ENCODE results near the gene CDH24. TPM values are rescaled to one million over a fixed set of nuclear protein-coding genes. Genes with fewer than 3 reads are reported as not detected.

Gene CDH24
- total and polyA plus RNA-seq, 2 donors (not counting 3 experiments of a cell fraction or from before 2014, with no cell fraction given): 21.7 to 52.9 TPM

GRCh38 chr14:23054000-23054811, 3.1 kb downstream of the CDH24 start:
- peak; percentile 46 for FAIRE-seq
- no peak overlapping the region for H2AFZ ChIP-seq (ENCODE audit: low read depth, low read length)

More at GRCh38 chr14:23054000-23054811, 3.1 kb downstream of the CDH24 start:
- intact Hi-C loops (cut with micrococcal nuclease) (loop anchor here (10.0 kb wide), 1 partner anchor 229 kb away; the partner anchor contains the start of gene MRPL52), dilution Hi-C loops (cut with MboI; ENCODE audit: extremely low pct_ligation_motif_present, low sequenced_read_pairs) (no loop called here)
- Histone ChIP-seq H3K36me3 (ENCODE audit: control insufficient read depth in 2 of 2, extremely low read depth in 1 of 2, insufficient read depth in 2 of 2, low read length in 2 of 2) (peaks cover 4 to 20% of the 10 kb centered on the region in 2 experiments), H3K4me3 (replicated peaks in 1 of 3; ENCODE audit: insufficient read depth in 1 of 3, low read depth in 1 of 3, low read length in 3 of 3) (no peak overlapping the region), H3K4me1 (ENCODE audit: control insufficient read depth, extremely low read depth, insufficient read depth, low read length) (peaks cover 12% of the 10 kb centered on the region), H3K4me2 (ENCODE audit: insufficient read depth, low read length) (no peak overlapping the region), H3K9ac (replicated peaks; ENCODE audit: extremely low read depth, insufficient read depth, low read length) (no peak overlapping the region), H3K79me2 (ENCODE audit: control insufficient read depth, insufficient read depth, low read length) (no peaks in the 10 kb centered on the region), H3K9me3 (replicated peaks; ENCODE audit: control insufficient read depth, insufficient read depth, low read length) (no peaks in the 10 kb centered on the region), H3K27me3 (ENCODE audit: control insufficient read depth in 2 of 2, insufficient read depth in 2 of 2, low read length in 2 of 2) (no peaks in the 10 kb centered on the region), H3K9me1 (replicated peaks; ENCODE audit: control insufficient read depth, extremely low read depth, insufficient read depth, low read length) (no peaks in the 10 kb centered on the region), H4K20me1 (replicated peaks; ENCODE audit: control insufficient read depth, extremely low read depth, insufficient read depth, low read length) (no peaks in the 10 kb centered on the region), H3K27ac (ENCODE audit: insufficient read depth, low read depth, low read length) (no peak overlapping the region)
- POLR2A ChIA-PET: interaction anchor here (1.3 to 1.8 kb wide), 2 partner anchors 8 to 68 kb away, joined by 4 to 5 read pairs; no protein-coding TSS in a partner anchor
- DNase-seq (ENCODE audit: low read depth, low spot score): no peak
- no peak for TF ChIP-seq EZH2 (IDR thresholded peaks at IDR 0.05; ENCODE audit: borderline replicate concordance, low read depth, low read length, severe bottlenecking)
- no peak for TF ChIP-seq POLR2A (IDR thresholded peaks at IDR 0.05; ENCODE audit: low read depth, low read length)
- TF ChIP-seq CTCF (IDR thresholded peaks at IDR 0.05; ENCODE audit: extremely low read depth in 1 of 2, insufficient read depth in 1 of 2, low read depth in 1 of 2, low read length in 2 of 2): peak; percentile 24 to 48
- TF ChIP-seq JUN (IDR thresholded peaks at IDR 0.05; ENCODE audit: borderline replicate concordance, insufficient read depth, insufficient read length, low read depth): no peak
- TF ChIP-seq FOS (IDR thresholded peaks at IDR 0.05; ENCODE audit: borderline replicate concordance, insufficient read depth, low read length): no peak
- CTCF ChIA-PET: interaction anchor here (1.0 to 13.4 kb wide), 4 partner anchors 14 to 81 kb away, joined by 3 to 1071 read pairs (median 24); partner anchors contain the start of gene AJUBA
- BruUV-seq (replicated peaks): no TSS peak
